HG03469 (cell line): ENCODE results near the gene DUXB.

Experiments
- ATAC-seq: cut with Tn5 transposase; IDR thresholded peaks from one replicate; pipeline ENCODE4 v1.9.1; 2021; ENCODE audit warnings: mild to moderate bottlenecking, moderate library complexity, moderate number of reproducible peaks; ENCODE audit not compliant: unreplicated experiment

Gene DUXB

DNA sequence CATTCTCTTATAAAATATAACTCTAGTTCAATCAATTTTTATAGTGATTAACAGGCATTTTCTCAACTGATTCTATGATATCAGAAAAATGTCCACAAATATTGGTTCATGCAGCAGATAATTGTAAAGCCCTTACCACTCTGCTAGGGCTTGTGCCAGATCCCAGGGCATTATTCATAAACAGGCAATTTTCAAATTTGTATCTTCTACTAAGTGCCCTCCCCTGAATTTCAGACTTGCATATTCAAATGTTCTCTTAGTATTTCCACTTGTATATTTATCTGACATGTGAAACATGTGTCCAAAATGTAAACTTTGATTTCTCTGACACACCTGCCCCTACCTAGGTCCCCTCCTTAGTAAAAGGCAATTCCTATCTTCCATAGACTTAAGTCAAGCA lies 33.8 kb downstream of the DUXB start:
- no peak for ATAC-seq

DNA sequence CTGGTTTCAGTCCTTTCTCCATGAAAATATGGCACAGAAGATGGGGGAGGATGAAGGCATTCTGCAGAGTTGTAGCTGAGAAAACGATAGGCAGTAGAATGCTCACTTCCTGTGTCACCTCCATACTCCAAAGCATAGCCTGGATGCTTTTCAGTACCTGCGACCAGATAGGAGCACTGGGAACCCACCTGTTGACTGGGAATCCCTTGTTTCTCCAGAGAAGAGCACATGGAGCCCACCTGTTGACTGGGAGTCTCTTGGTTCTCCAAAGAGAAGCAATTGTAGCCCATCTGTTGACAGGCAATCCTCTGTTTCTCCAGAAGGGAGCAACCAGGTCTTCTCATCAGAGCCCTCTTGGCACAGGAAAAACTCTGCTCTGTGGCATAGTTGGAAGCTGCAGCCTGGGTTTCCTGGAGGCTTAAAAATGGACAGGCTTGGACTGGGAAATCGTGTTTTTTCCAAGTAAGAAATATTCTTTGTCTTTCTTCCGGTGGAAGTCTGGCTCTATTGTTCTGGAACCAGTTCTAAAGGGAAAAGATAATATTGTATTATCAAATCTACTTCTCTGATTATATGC lies 40.4 kb downstream of the DUXB start:
- no peak for ATAC-seq

- ATAC-seq = no peak
Measured at GRCh38 chr16:75660321-75660720, 40.9 kb downstream of the DUXB start.

DNA sequence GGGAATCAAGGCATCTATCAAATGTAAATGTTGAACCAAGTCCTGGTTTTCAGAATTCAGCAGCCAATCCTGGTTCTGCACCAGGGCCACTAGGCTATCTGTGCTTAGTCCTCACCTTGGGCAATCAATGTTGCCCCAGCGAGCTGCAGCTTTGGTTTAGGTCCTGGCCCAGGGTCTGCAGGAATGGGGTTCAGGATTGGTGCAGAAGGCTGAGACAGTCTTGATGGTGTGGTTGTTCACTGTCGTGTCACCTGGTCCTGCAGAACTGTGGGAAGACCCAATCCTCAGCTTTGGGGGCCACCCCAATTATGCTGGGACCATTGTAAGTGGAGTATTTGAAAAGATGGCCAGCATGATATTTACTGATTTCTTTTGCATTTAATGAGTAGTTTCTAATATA lies 43.1 kb downstream of the DUXB start:
- no peak for ATAC-seq

GRCh38 chr16:75653922-75654321 lies 47.3 kb downstream of the DUXB start:
- ATAC-seq = no peak

GRCh38 chr16:75648265-75649076 lies 52.8 kb downstream of the DUXB start:
- ATAC-seq = peak; percentile 8

GRCh38 chr16:75647492-75648264 lies 53.6 kb downstream of the DUXB start, which contains the start of the genes KARS1 and TERF2IP:
Gene KARS1 (minus strand): TSS chr16:75647665. CDS start chr16:75647639, 26 bp downstream.
Gene TERF2IP (plus strand): TSS chr16:75647773. CDS start chr16:75647883, 110 bp downstream.
- peak; percentile 87 for ATAC-seq

DNA sequence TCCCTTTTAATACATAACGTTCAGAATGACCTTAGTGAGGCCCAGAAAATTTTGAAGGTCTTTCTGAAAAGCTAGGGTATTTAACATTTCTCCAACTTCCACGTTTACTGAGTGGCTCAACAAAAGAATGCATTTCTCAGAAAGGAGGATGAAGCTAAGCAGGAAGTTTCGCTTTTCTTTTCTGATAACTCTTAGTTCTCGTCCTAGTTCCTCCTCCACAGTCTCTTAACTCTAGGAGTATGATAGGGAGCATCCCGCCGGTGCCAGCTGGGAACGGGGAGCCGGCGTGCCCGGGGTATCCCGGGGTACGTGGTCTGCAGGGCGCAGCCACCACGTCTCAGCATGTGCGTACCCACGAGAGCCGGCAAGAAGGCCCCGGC lies 54.2 kb downstream of the DUXB start:
- ATAC-seq = peak; percentile 13

DNA sequence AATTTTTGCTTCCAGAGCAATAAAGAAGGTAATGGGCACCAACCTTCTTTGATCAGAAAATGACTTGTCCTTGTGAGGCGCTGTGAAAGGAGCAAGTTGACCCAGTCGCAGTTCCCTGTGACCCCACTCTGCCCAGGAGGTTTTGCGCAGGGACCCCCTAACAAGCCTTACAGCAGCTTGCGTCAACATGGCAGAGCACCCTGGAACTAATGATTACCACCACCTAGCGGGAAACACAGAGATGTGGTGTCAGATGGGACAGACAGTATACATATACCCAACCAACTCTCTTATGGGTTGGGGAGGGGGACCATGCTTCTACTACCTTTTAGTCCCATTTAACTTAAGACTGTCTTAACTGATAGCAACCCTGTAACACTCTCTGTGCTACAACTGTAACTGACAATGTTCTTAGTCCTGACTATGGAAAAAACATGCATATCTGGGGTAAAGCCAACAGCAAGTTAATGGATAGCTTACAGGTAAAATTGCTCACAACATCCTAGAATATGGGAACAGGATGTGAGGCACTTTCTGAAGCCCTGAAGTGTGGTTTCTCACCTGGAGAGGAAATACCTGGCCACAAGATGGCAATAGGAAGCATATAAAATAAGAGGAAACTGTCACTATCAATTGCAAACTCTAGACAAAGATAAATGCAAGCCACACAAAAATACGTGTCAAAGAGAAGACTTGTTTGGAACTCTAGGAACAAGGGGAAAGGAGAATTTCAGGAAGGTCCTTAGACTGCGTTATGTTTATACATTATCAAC lies 56.8 kb downstream of the DUXB start:
- ATAC-seq = no peak
